NCI-H1092 (cell line): Measurements from ENCODE around the gene PRKAG2.
"Not testable (repeated sequence)": the region's sequence is repeated elsewhere in the genome, so short reads cannot be mapped to it uniquely, and the experiment has no call there.

Experiments
- DNase-seq: peaks from one replicate; lab custom pipeline; 2025; lab: John Stamatoyannopoulos, UW

The PRKAG2 gene

GRCh38 chr7:151801291-151801690 is 75.6 kb downstream of the PRKAG2 start:
- DNase-seq, result no peak

DNA sequence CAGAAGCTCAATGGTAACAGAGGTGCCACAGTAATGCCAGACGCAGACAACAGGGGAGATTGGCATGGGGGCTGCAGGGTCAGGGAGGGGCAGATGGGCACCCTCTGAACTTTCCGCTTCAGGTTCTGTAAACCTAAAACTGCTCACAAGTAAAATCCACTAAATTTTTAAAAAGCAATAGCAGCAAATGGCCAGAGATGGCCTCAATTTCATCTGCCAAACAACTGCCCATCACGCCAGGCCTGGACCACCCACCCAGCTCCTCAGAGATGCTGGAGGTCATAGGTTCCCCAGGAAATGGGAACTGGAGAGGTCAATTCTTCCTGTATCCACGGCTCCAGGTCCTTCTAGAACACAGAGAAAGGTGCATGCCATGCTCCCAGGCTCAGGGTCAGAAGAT is 76.1 kb downstream of the PRKAG2 start:
- DNase-seq, result no peak

GRCh38 chr7:151800391-151800790 is 76.5 kb downstream of the PRKAG2 start:
- no peak for DNase-seq

- no peak for DNase-seq
Measured at GRCh38 chr7:151799506-151799905, 77.4 kb downstream of the PRKAG2 start.

DNA sequence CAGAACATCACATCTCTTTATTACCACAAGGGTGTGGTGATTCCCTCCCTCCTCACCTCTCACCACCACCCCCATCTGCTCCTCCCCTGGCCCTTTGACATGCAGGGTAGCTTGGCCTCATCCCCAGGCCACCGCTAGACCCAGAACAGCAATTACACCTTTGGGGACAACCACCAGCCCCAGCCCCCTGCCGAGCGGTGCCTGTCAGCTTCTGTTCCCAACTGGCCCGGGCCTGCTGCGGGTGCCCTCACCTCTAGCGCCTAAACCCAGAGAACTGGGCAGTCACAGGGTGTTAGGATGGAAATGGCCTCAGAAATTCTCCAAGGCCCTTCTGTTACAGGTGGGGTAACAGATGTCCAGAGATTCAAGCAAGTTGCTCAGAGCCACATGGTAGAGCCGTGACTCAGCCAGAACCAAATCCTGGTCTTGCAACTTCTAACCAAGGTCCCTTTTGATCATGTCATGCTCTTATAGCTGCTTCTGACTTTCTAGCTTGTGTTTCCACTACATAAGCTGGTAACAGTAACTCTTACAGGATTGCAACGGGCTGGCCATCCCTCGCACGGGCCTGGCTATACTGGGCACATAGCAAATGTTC is 78.0 kb downstream of the PRKAG2 start:
- no peak for DNase-seq

- not testable (repeated sequence) for DNase-seq
Measured at GRCh38 chr7:151797667-151798307, 79.1 kb downstream of the PRKAG2 start.

GRCh38 chr7:151796871-151797537 is 79.9 kb downstream of the PRKAG2 start:
- no peak for DNase-seq

DNA sequence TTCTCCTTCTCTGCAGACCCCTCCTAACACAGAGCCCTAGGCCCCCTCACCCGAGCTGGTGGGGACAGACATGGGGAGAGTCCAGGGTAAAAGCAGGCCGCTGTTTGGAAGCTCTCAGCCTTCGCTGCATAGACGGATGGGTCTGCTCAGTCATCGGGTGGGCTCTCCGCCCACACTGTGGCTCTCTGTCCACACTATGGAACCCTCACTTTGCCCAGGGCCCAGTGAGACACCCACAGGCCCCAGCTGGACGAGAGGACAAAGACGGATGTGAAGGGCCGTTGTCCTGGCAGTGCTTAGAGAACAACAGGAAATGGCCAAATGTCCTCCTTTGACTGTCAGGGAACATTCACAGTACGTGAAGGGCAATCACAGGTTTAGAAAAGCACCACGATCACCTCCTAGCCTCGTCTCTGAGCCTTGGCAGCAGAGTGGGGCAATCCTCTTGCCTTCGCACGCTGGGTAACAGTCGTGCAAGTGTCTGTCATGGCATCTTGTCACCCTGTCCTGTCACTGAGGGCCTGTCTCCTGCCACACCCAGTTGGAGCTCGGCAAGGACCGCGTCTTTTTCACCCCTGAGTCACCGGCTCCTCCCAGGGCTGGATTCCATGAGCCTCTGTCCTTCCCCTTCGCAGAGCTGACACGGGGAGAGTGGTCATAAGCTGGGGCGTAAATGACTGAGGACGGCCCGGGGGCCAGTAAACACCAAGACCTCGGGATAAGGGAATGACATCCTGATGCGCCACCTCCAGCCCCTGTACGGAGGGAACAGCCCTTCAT is 80.6 kb downstream of the PRKAG2 start:
- no peak for DNase-seq

DNA sequence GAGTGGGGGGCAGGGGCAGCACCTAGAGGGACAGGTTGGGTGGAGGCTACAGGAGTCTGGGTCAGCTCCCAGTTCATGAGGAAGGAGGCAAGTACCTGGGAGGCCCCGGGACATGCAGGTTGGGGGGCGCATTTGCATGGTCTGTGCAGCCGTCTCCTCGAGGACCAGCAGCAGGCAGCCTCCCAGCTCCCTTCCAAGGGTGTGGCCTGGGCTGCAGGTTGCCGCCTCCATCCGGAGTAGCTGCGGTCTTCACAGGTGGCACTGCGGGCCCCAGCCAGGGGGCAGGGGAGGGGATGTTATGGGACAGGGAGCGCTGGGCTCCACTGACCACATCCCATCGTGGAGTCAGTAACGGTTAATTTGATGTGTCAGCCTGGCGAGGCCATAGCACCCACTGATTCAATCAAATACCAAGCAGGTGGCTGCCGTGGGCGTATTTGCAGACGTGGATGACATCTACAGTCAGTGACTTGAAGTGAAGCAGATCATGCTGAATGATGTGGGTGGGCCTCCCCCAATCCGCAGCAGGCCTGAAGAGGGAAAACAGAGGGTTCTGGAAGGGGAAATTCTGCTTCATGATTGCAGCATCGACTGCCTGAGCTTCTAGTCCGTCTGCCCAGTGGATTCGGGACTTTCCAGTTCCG is 81.6 kb downstream of the PRKAG2 start:
- no peak for DNase-seq

- DNase-seq, result no peak
Measured at GRCh38 chr7:151794508-151795167, 82.3 kb downstream of the PRKAG2 start.

- no peak for DNase-seq
Measured at GRCh38 chr7:151793991-151794507, 82.9 kb downstream of the PRKAG2 start.

DNA sequence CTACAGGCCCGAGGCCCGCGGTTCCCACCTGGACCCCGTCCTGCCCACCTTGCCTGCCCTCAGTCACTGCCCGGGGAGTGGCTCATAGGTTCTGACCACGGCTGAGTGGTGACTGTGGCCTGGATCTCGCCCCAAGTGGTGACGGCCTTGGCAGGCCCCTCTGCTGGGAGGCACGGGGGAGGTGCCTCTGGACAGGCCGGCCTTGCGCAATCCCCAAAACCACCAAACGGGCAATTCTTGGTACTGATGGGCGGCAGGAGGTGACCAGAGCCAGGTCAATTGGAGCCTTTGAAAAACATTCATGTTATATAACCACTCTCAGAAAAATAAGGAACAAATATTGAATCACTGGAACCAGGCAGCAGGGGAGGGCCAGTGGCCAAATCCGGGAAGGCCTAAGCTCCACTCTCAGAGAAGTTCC is 83.4 kb downstream of the PRKAG2 start:
- no peak for DNase-seq

GRCh38 chr7:151792636-151793035 is 84.3 kb downstream of the PRKAG2 start:
- DNase-seq, result no peak

- no peak for DNase-seq
Measured at GRCh38 chr7:151792086-151792485, 84.8 kb downstream of the PRKAG2 start.

GRCh38 chr7:151790830-151791620 is 85.9 kb downstream of the PRKAG2 start:
- DNase-seq, result no peak

GRCh38 chr7:151790095-151790829 is 86.7 kb downstream of the PRKAG2 start:
- no peak for DNase-seq

DNA sequence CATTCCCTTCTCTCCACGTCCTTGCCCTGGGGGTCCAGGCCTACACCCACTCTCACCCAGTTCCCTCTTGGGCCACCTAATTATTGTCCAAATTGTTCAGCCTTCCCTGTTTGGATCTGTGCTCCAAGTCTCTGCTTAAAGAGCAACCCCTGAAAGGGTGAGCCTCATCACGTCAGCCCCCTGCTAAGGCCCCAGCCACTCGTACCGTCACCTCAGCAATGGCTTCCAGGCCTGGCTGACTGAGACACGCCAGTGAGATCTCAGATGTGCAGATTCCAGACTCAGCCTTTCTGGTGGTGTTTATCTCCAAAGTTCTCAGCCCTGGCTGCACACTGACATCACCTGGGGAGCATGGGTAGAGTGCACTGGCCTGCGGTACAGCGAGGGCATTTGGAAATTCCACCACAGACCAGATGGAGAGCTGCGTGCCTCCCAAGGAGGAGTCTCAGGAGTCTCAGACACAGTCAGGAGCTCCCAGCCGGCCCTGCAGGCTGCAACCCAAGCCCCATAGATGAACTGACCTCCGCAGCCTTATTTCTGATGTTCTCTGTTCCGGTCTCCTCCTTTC is 87.5 kb downstream of the PRKAG2 start:
- DNase-seq, result no peak

- no peak for DNase-seq
Measured at GRCh38 chr7:151787348-151787747, 89.6 kb downstream of the PRKAG2 start.

GRCh38 chr7:151786936-151787335 is 90.0 kb downstream of the PRKAG2 start:
- no peak for DNase-seq

DNA sequence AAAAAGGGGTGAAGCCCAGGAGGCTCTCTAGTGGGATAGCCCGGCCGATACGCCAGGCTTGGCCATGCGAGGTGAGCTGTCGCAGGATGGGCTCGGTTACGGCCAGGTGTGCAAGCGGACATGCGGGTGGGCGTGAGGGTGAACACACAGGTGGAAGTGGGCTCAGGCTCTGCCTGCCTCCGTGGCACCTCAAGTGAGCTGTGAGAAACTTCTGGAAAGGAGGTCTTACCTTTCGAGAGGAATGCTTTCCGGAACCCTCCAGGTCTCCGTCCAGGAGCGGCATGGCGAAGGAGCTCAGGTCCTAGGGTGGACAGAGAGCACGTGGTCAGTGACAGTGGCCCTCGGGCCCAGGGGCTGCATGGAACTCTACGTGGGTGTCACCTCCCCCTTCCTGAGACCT is 90.7 kb downstream of the PRKAG2 start:
- DNase-seq, result no peak
